ENCODE data around the gene HBB.

Gene HBB

GRCh38 chr11:5247472-5248192 lies 20.8 kb upstream of the HBB start:
- DNase-seq (ENCODE audit: low read depth in 1 of 2, low spot score in 1 of 2) = no peak

GRCh38 chr11:5246772-5247471 lies 20.1 kb upstream of the HBB start:
- no peak for DNase-seq (ENCODE audit: low read depth in 1 of 2, low spot score in 1 of 2)

DNA sequence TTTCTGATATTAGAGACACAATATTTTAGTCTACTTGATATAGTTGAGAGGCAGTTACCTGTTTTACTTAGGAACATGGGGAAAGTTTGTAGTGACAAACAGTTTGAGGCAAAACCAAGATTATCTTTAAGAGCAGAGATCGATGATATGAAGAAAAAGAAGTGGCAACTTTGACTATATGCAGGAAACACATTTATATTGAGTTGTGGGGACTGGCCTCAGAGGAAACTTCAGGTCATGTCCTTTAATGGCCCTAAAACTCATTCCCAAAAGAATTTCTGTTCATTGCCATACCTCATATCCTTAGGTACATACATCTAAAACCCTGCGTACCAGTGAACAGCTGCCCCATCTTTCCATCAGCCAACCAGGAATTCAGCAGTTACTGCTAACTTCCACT lies 18.3 kb upstream of the HBB start:
- no peak for DNase-seq (ENCODE audit: low read depth in 1 of 2, low spot score in 1 of 2)

DNA sequence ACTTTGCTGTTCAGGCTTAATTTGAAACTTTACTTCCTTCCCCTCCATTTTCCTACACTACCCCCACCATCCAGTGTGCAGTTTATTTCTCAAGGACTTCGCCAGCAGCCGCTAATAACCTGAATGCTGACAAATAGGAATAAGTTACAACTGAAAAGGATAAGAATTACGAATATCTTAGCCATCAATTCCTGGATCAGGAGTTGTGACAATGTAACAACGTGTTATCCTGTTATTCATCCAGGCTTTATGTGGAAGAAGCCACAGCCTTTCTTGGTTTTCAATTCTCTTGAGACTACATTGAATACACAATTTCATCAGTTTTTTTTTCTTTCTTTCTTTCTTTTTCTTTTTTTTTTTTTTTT lies 16.9 kb upstream of the HBB start:
- no peak for DNase-seq (ENCODE audit: low read depth in 1 of 2, low spot score in 1 of 2)

- no peak for DNase-seq (ENCODE audit: low read depth in 1 of 2, low spot score in 1 of 2)
Observed at GRCh38 chr11:5242933-5243815, 16.3 kb upstream of the HBB start.

- DNase-seq (ENCODE audit: low read depth in 1 of 2, low spot score in 1 of 2) = no peak
Observed at GRCh38 chr11:5242208-5242607, 15.3 kb upstream of the HBB start.

- no peak for DNase-seq (ENCODE audit: low read depth in 1 of 2, low spot score in 1 of 2)
Observed at GRCh38 chr11:5241458-5241857, 14.6 kb upstream of the HBB start.

GRCh38 chr11:5240458-5240857 lies 13.6 kb upstream of the HBB start:
- no peak for DNase-seq (ENCODE audit: low read depth in 1 of 2, low spot score in 1 of 2)

DNA sequence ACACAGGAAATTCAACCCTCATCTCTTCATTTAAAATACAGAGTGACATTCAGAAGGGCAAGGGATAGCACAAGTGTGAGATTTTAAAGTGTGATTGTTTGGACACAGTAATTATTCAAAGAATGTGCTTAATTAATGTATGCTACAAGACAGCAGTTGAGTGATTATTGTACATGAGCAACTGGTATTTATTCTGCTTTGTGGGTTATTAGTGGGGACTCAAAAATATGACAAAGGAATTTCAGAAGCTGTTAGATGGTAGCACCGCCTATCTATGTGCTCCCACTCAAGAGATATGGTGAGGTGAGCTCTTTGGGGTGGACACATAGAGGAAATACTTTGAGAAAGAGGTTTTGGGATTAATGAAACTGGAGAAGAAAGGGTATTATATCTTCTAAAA lies 13.2 kb upstream of the HBB start:
- DNase-seq (ENCODE audit: low read depth in 1 of 2, low spot score in 1 of 2) = no peak

- no peak for DNase-seq (ENCODE audit: low read depth in 1 of 2, low spot score in 1 of 2)
Observed at GRCh38 chr11:5239046-5239445, 12.2 kb upstream of the HBB start.

GRCh38 chr11:5238486-5238885 lies 11.6 kb upstream of the HBB start:
- DNase-seq (ENCODE audit: low read depth in 1 of 2, low spot score in 1 of 2) = no peak

- DNase-seq (ENCODE audit: low read depth in 1 of 2, low spot score in 1 of 2) = no peak
Observed at GRCh38 chr11:5237420-5237819, 10.5 kb upstream of the HBB start.

DNA sequence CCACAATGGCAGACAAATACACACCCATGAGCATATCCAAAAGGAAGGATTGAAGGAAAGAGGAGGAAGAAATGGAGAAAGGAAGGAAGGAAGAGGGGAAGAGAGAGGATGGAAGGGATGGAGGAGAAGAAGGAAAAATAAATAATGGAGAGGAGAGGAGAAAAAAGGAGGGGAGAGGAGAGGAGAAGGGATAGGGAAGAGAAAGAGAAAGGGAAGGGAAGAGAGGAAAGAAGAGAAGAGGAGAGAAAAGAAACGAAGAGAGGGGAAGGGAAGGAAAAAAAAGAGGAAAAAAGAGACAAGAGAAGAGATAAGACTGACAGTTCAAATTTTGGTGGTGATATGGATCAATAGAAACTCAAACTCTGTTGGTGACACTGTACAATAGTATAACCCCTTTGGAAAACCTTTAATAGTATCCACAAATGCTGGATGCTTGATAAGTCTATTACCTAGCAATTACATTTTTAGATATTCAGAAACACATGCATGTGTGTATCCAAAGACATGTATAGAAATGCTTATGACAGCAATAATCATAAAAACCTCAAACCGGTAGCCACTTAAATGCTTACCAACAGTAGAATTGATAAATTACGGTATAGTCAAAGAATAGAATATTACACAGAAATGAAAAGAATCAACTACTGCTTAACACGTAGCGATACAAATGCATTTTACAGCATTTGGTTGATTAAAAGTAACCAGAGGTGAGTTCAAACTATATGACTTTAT lies 8.7 kb upstream of the HBB start:
- no peak for DNase-seq (ENCODE audit: low read depth in 1 of 2, low spot score in 1 of 2)

DNA sequence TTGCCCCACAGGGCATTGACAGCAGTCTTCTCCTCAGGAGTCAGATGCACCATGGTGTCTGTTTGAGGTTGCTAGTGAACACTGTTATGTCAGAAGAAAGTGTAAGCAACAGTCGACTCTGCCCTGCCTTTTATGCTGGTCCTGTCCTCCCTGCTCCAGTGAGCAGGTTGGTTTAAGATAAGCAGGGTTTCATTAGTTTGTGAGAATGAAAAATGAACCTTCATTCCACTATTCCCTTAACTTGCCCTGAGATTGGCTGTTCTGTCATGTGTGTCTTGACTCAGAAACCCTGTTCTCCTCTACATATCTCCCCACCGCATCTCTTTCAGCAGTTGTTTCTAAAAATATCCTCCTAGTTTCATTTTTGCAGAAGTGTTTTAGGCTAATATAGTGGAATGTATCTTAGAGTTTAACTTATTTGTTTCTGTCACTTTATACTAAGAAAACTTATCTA lies 7.5 kb upstream of the HBB start, which contains the start of gene HBD:
Gene HBD, minus strand, starts transcription at position 103 of the 454 bp plus-strand sequence. Its CDS starts 50 bp downstream, at position 53.
- no peak for DNase-seq (ENCODE audit: low read depth in 1 of 2, low spot score in 1 of 2)

GRCh38 chr11:5233307-5233706 lies 6.4 kb upstream of the HBB start:
- DNase-seq (ENCODE audit: low read depth in 1 of 2, low spot score in 1 of 2) = no peak

DNA sequence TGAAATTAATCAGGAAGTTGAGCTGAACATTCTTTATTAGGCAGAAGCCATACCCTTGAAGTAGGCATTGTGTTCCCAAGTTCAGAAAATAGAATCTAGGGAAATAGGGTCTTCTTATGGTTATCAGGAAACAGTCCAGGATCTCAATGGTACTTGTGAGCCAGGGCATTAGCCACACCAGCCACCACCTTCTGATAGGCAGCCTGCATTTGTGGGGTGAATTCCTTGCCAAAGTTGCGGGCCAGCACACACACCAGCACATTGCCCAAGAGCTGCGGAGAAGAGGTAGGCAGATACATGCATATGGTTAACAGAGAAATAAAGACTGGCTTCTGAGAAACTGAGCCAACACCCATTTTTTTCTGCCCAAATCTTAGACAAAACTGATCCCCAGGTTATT lies 6.0 kb upstream of the HBB start:
- DNase-seq (ENCODE audit: low read depth in 1 of 2, low spot score in 1 of 2) = no peak

DNA sequence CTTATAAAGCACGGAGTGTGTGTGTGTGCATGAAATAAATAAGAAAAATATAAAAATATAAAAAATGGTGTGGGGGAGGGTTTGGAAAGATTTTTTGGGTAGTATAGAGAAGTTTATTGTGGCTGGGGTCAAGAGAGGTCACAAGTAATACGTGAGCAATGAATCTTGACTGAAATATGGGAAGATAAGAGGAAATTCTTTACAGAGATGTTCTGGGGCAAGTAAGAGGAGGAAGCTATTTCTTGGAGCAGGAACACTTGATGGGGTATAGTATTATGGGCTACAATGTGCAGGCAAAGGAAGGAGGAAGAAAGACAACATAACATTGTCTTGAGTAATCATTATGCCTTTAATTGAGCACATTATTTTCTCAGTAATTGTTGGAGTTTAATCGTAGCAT lies 5.3 kb upstream of the HBB start:
- DNase-seq (ENCODE audit: low read depth in 1 of 2, low spot score in 1 of 2) = no peak

DNA sequence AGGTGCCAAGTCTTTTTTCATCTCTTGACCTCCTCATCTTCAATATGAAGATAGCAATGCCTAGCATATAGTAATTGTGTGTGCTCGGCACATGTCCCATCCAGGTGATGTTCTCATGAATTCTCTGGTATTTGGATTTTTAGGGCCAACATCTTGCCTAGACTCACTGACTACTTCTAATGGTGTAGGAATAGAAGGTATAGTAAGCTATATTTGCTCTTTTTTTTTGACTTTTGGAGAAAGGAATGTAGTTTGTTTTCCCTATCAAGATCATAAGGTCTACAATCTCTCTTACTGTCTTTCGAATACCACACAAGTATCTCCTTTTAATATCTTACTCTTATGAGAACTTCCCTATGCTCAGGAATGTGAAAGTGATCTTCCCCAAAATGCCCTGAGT lies 4.2 kb upstream of the HBB start:
- no peak for DNase-seq (ENCODE audit: low read depth in 1 of 2, low spot score in 1 of 2)

DNA sequence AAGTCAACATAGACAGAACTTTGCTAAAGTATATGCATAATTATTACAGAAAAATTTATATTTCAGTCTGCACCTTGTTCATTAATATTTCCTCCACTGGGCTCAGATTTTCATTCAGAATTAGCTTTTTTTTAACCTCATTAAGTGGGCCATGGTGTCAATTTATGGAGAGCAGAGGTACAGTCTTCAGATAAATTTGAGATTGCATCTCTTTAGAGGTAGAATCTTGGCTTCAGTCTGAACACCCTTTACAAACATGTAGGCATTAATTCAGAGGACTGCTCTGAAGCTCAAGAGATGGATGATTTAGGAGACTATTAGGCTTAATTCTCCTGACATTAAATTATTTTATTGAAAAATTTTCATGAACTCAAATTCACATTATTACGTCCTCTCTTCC lies 3.4 kb upstream of the HBB start:
- DNase-seq (ENCODE audit: low read depth in 1 of 2, low spot score in 1 of 2) = no peak

- no peak for DNase-seq (ENCODE audit: low read depth in 1 of 2, low spot score in 1 of 2)
Observed at GRCh38 chr11:5229796-5230195, 2.9 kb upstream of the HBB start.

GRCh38 chr11:5229356-5229755 lies 2.5 kb upstream of the HBB start:
- DNase-seq (ENCODE audit: low read depth in 1 of 2, low spot score in 1 of 2) = no peak

Data from activated CD4-positive, alpha-beta T cell treated with anti-CD3 and anti-CD28 coated beads, Interleukin-2, amount 50 U/mL, for 24 hours (primary cell).